ENCODE results near the gene RALY.

GRCh38 chr20:34068001-34068400, 74.3 kb downstream of the RALY start:
- TF ChIP-seq, protein P1, sequence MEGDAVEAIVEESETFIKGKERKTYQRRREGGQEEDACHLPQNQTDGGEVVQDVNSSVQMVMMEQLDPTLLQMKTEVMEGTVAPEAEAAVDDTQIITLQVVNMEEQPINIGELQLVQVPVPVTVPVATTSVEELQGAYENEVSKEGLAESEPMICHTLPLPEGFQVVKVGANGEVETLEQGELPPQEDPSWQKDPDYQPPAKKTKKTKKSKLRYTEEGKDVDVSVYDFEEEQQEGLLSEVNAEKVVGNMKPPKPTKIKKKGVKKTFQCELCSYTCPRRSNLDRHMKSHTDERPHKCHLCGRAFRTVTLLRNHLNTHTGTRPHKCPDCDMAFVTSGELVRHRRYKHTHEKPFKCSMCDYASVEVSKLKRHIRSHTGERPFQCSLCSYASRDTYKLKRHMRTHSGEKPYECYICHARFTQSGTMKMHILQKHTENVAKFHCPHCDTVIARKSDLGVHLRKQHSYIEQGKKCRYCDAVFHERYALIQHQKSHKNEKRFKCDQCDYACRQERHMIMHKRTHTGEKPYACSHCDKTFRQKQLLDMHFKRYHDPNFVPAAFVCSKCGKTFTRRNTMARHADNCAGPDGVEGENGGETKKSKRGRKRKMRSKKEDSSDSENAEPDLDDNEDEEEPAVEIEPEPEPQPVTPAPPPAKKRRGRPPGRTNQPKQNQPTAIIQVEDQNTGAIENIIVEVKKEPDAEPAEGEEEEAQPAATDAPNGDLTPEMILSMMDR (IDR thresholded peaks at IDR 0.05; ENCODE audit: poor library complexity, severe bottlenecking) = no peak
- TF ChIP-seq REST (IDR thresholded peaks at IDR 0.05; ENCODE audit: borderline replicate concordance) = no peak
- TF ChIP-seq POLR2AphosphoS5 (IDR thresholded peaks at IDR 0.05) = no peak
- TF ChIP-seq SMC3 (conservative IDR thresholded peaks at IDR 0.05; ENCODE audit: poor library complexity) = no peak
- no peak for TF ChIP-seq EP300 (conservative IDR thresholded peaks at IDR 0.05; ENCODE audit: poor library complexity, severe bottlenecking)
- TF ChIP-seq TAF1 (IDR thresholded peaks at IDR 0.05; ENCODE audit: low read depth) = no peak
- no peak for TF ChIP-seq EZH2 (IDR thresholded peaks at IDR 0.05; ENCODE audit: borderline replicate concordance, insufficient read depth, low read length, poor library complexity, severe bottlenecking)
- TF ChIP-seq RAD21 (conservative IDR thresholded peaks at IDR 0.05) = no peak
